Hepatocyte (in vitro differentiated cells): ENCODE results near the gene EMC8.

Source experiments
- CTCF ChIP-seq: fragments of 200-600 bp; sonication (generic); IDR thresholded peaks from 2 replicates; pipeline ENCODE4 v1.5.1; 2016; ENCODE audit warnings: antibody characterized with exemption, mild to moderate bottlenecking; ENCODE audit not compliant: poor library complexity
- EZH2phosphoT487 ChIP-seq: fragments of 200-600 bp; sonication (generic); IDR thresholded peaks from one replicate; pipeline ENCODE4 v1.6.1; 2018; ENCODE audit warnings: antibody characterized with exemption, mild to moderate bottlenecking, low read depth, moderate library complexity; ENCODE audit not compliant: unreplicated experiment, severe bottlenecking

GRCh38 chr16:85834741-85835140, 35.4 kb upstream of the EMC8 start:
- TF ChIP-seq CTCF (no peak), EZH2phosphoT487 (no peak)
